KMS-11 (cell line): ENCODE data around the gene ZNF865.
A peak's percentile ranks its signal among the peaks of the same experiment; 100 is the strongest.

Experiments
- H2AFZ ChIP-seq: fragments of 200-600 bp; sonication (generic); 2 replicates; pipeline ENCODE4 v1.6.1; 2016; ENCODE audit warnings: antibody characterized with exemption, mixed run types, low read depth
- H3K27ac ChIP-seq: fragments of 200-600 bp; sonication (generic); 2 replicates; pipeline ENCODE4 v1.6.1; 2016; ENCODE audit warnings: mild to moderate bottlenecking, mixed run types
- H3K27me3 ChIP-seq: fragments of 200-600 bp; sonication (generic); 2 replicates; pipeline ENCODE4 v1.6.1; 2017; ENCODE audit warnings: mild to moderate bottlenecking, low read depth, mixed run types, moderate library complexity; ENCODE audit not compliant: insufficient read depth
- H3K36me3 ChIP-seq: fragments of 200-600 bp; sonication (generic); 2 replicates; pipeline ENCODE4 v1.6.1; 2017; ENCODE audit warnings: mild to moderate bottlenecking, mixed run types; ENCODE audit not compliant: insufficient read depth
- H3K4me1 ChIP-seq: fragments of 200-600 bp; sonication (generic); 2 replicates; pipeline ENCODE4 v1.6.1; 2016; ENCODE audit warnings: mild to moderate bottlenecking, low read depth, mixed run types; ENCODE audit not compliant: poor library complexity, severe bottlenecking
- H3K4me2 ChIP-seq: fragments of 200-600 bp; sonication (generic); 2 replicates; pipeline ENCODE4 v1.7.0; 2016; ENCODE audit warnings: mild to moderate bottlenecking, mixed run types
- H3K4me3 ChIP-seq: fragments of 200-600 bp; sonication (generic); IDR thresholded peaks from 2 replicates; pipeline ENCODE4 v1.6.1; 2017; ENCODE audit warnings: low read depth, low read length, mixed read lengths; ENCODE audit not compliant: insufficient read depth
- H3K79me2 ChIP-seq: fragments of 200-600 bp; sonication (generic); 2 replicates; pipeline ENCODE4 v1.6.1; 2016; ENCODE audit warnings: low read depth, mixed run types; ENCODE audit not compliant: insufficient read depth
- H3K9ac ChIP-seq: fragments of 200-600 bp; sonication (generic); 2 replicates; pipeline ENCODE4 v1.6.1; 2016; ENCODE audit warnings: mild to moderate bottlenecking, mixed run types
- H4K20me1 ChIP-seq: fragments of 200-600 bp; sonication (generic); 2 replicates; pipeline ENCODE4 v1.6.1; 2016; ENCODE audit warnings: mild to moderate bottlenecking, mixed run types; ENCODE audit not compliant: insufficient read depth
- CTCF ChIP-seq: fragments of 200-600 bp; sonication (generic); conservative IDR thresholded peaks from 2 replicates; pipeline ENCODE4 v1.6.1; 2017; ENCODE audit warnings: low read depth, mild to moderate bottlenecking, antibody characterized with exemption, low read length, moderate library complexity, mixed read lengths

The ZNF865 gene

GRCh38 chr19:55611983-55612645, 6.7 kb downstream of the ZNF865 start:
- no peak for TF ChIP-seq CTCF
- H4K20me1 ChIP-seq: no peaks in the 10 kb centered on the region
- H3K4me3 ChIP-seq: no peak overlapping the region
- H3K36me3 ChIP-seq: no peaks in the 10 kb centered on the region
- H3K27me3 ChIP-seq: no peaks in the 10 kb centered on the region
- no peak overlapping the region for H3K27ac ChIP-seq
- H3K4me2 ChIP-seq: peak overlapping the region; percentile 9; the same call in 1 of the 2 replicates
- 0 out of 2 replicates have a peak, but pooled peaks cover 8% of the 10 kb centered on the region for H3K79me2 ChIP-seq
- no peak overlapping the region for H2AFZ ChIP-seq
- H3K4me1 ChIP-seq: peaks cover 14% of the 10 kb centered on the region
- H3K9ac ChIP-seq: no peak overlapping the region

GRCh38 chr19:55613396-55613795, 7.9 kb downstream of the ZNF865 start:
- no peak overlapping the region for H3K4me3 ChIP-seq
- no peaks in the 10 kb centered on the region for H3K36me3 ChIP-seq
- no peak overlapping the region for H3K4me2 ChIP-seq
- no peaks in the 10 kb centered on the region for H3K79me2 ChIP-seq
- no peaks in the 10 kb centered on the region for H4K20me1 ChIP-seq
- peaks cover 14% of the 10 kb centered on the region for H3K4me1 ChIP-seq
- no peak for TF ChIP-seq CTCF
- H3K9ac ChIP-seq: no peak overlapping the region
- no peak overlapping the region for H2AFZ ChIP-seq
- H3K27ac ChIP-seq: no peak overlapping the region
- H3K27me3 ChIP-seq: no peaks in the 10 kb centered on the region

GRCh38 chr19:55613930-55614710, 8.7 kb downstream of the ZNF865 start:
- Histone ChIP-seq H3K4me3 (no peak overlapping the region), H3K4me2 (no peak overlapping the region), H3K79me2 (no peaks in the 10 kb centered on the region), H3K36me3 (no peaks in the 10 kb centered on the region), H3K27me3 (no peaks in the 10 kb centered on the region), H3K9ac (no peak overlapping the region), H3K27ac (no peak overlapping the region), H2AFZ (no peak overlapping the region), H4K20me1 (no peaks in the 10 kb centered on the region), H3K4me1 (peaks cover 14% of the 10 kb centered on the region)
- no peak for TF ChIP-seq CTCF

GRCh38 chr19:55614711-55615542, 9.5 kb downstream of the ZNF865 start:
- Histone ChIP-seq H3K4me1 (peaks cover 14% of the 10 kb centered on the region), H3K9ac (no peak overlapping the region), H3K4me2 (no peak overlapping the region), H3K36me3 (no peaks in the 10 kb centered on the region), H2AFZ (no peak overlapping the region), H3K27me3 (no peaks in the 10 kb centered on the region), H3K79me2 (no peaks in the 10 kb centered on the region), H3K27ac (no peak overlapping the region), H3K4me3 (no peak overlapping the region), H4K20me1 (no peaks in the 10 kb centered on the region)
- no peak for TF ChIP-seq CTCF
